ENCODE results near the gene MPO. TPM values are rescaled to one million over a fixed set of nuclear protein-coding genes. Genes with fewer than 3 reads are reported as not detected.
A peak's percentile ranks its signal among the peaks of the same experiment; 100 is the strongest.

MPO gene
- total and polyA plus RNA-seq, 9 of the 15 experiments (the other 6 are each of a cell fraction or from before 2014, with no cell fraction given): 0.04 to 0.47 (median 0.39) TPM; not detected in 6

- no peak for TF ChIP-seq PHB (CRISPR knock-in tag; IDR thresholded peaks at IDR 0.05)
- no peak for TF ChIP-seq STAG1 (CRISPR knock-in tag; IDR thresholded peaks at IDR 0.05; ENCODE audit: borderline replicate concordance)
- TF ChIP-seq ZNF561 (CRISPR knock-in tag; conservative IDR thresholded peaks at IDR 0.05): no peak
- TF ChIP-seq CEBPG (CRISPR knock-in tag; IDR thresholded peaks at IDR 0.05): peak; percentile 3; the same call in 1 of the 2 replicates
- TF ChIP-seq CEBPG (tag; conservative IDR thresholded peaks at IDR 0.05 in 1 of 2, IDR thresholded peaks at IDR 0.05 in 1 of 2): peak; percentile 94 to 95
- TF ChIP-seq MCM2 (IDR thresholded peaks at IDR 0.05; ENCODE audit: low read depth): no peak
- no peak for TF ChIP-seq CTCFL (IDR thresholded peaks at IDR 0.05; ENCODE audit: borderline replicate concordance, insufficient read depth, low read depth, low read length, poor library complexity, severe bottlenecking)
- TF ChIP-seq RCOR1 (IDR thresholded peaks at IDR 0.05; ENCODE audit: borderline replicate concordance in 1 of 2, low read depth in 2 of 2, low read length in 2 of 2): no peak; a peak in 1 of 4 replicates
- no peak for TF ChIP-seq MYC (IDR thresholded peaks at IDR 0.05; ENCODE audit: low read depth, low read length)
- no peak for TF ChIP-seq MYC (CRISPR knock-in tag; IDR thresholded peaks at IDR 0.05; ENCODE audit: borderline replicate concordance, low read depth)
- no peak for TF ChIP-seq HDAC8 (tag; IDR thresholded peaks at IDR 0.05)
- TF ChIP-seq CEBPZ (IDR thresholded peaks at IDR 0.05; ENCODE audit: borderline replicate concordance, low read depth, low read length): no peak
- no peak for TF ChIP-seq ZNF512 (tag; IDR thresholded peaks at IDR 0.05)
- no peak for TF ChIP-seq ZNF740 (CRISPR knock-in tag; IDR thresholded peaks at IDR 0.05)
- TF ChIP-seq ZNF740 (tag; IDR thresholded peaks at IDR 0.05): no peak
- TF ChIP-seq NONO (IDR thresholded peaks at IDR 0.05; ENCODE audit: low read depth in 2 of 2, low read length in 1 of 2): peak in 1 of 2 experiments; percentile 81; a peak in 2 of 4 replicates
- TF ChIP-seq SIX5 (IDR thresholded peaks at IDR 0.05; ENCODE audit: borderline replicate concordance in 1 of 2, insufficient read depth in 1 of 2, low read depth in 1 of 2, low read length in 2 of 2): no peak
- no peak for TF ChIP-seq MEF2D (tag; conservative IDR thresholded peaks at IDR 0.05; ENCODE audit: low read depth)
- TF ChIP-seq TBP (optimal IDR thresholded peaks at IDR 0.05; ENCODE audit: low read depth, low read length): no peak
Observed at GRCh38 chr17:58329810-58330537, 49.2 kb upstream of the MPO start (continued).
